Heart right ventricle (tissue), 16 donors: ENCODE measurements around the gene ERI3. TPM values are rescaled to one million over a fixed set of nuclear protein-coding genes. Genes with fewer than 3 reads are reported as not detected.

ENCODE experiments used
- ATAC-seq, 8 donors: fragments of 200-7000 bp; cut with Tn5 transposase; one replicate each; pipeline ENCODE4 v1.9.1; 2020; ENCODE audit warnings: mild to moderate bottlenecking in 8 of 8, moderate library complexity in 8 of 8, moderate number of reproducible peaks in 1 of 8
- DNase-seq, 2 donors: peaks; one replicate each; pipeline ENCODE4 v3.0.0-alpha.2; 2020
- H3K27ac ChIP-seq, 10 donors: fragments of 200-600 bp; sonication (generic) in 2 of 10; one replicate each; pipeline versions ENCODE4 v1.5.0 to v1.8.0; 2020 to 2022; ENCODE audit warnings: mild to moderate bottlenecking in 3 of 10
- H3K27me3 ChIP-seq, 7 donors: fragments of 200-600 bp; one replicate each; pipeline ENCODE4 v1.8.0; 2021 to 2022; ENCODE audit warnings: mild to moderate bottlenecking in 2 of 7
- H3K36me3 ChIP-seq, 9 donors: fragments of 200-600 bp; sonication (generic) in 1 of 9; one replicate each; pipeline versions ENCODE4 v1.5.0 to v1.8.0; 2020 to 2022; ENCODE audit warnings: mild to moderate bottlenecking in 2 of 9
- H3K4me1 ChIP-seq, 9 donors: fragments of 200-600 bp; sonication (generic) in 1 of 9; one replicate each; pipeline versions ENCODE4 v1.5.0 to v1.8.0; 2020 to 2022; ENCODE audit warnings: mild to moderate bottlenecking in 4 of 9
- H3K4me3 ChIP-seq, 10 donors: fragments of 200-600 bp; sonication (generic) in 2 of 10; one replicate each; pipeline versions ENCODE4 v1.5.0 to v1.8.0; 2020 to 2022; ENCODE audit warnings: mild to moderate bottlenecking in 7 of 10, moderate library complexity in 2 of 10
- H3K9me3 ChIP-seq, 11 donors: fragments of 200-600 bp in 10 of 11; sonication (generic) in 2 of 11; one replicate each; pipeline versions ENCODE4 v1.5.0 to v1.8.0; 2013 to 2022; ENCODE audit warnings: mild to moderate bottlenecking in 2 of 11, control low read depth in 1 of 11, moderate library complexity in 1 of 11
- CTCF ChIP-seq, 9 donors: fragments of 200-600 bp; sonication (generic) in 2 of 9; IDR thresholded peaks; one replicate each; pipeline versions ENCODE4 v1.5.0 to v1.8.0; 2021 to 2022; ENCODE audit warnings: antibody characterized with exemption in 9 of 9, mild to moderate bottlenecking in 5 of 9, moderate library complexity in 1 of 9
- WGBS, 2 donors: extraction: QIAGEN DNeasy Blood & Tissue Kit; methylation state at CpG; one replicate each; pipeline ENCODE4 v1.1.7; 2013; ENCODE audit warnings: inconsistent platforms in 1 of 2; 5-methylcytosine and 5-hydroxymethylcytosine counted together
- intact Hi-C, 10 donors: fragments of 100-400 bp; cut with DNase I; formaldehyde crosslinking; loops; one replicate each; pipeline versions ENCODE4 v1.11.1 to v1.14.2; 2022
- polyA plus RNA-seq, 2 donors: library from polyadenylated mRNA; stranded (reverse); fragments of 200-250 nt; gene quantifications; one replicate each; pipeline ENCODE4 v1.2.3, GENCODE V29; 2013
- total RNA-seq, 10 donors: library from RNA; stranded (reverse); fragmentation: NEBNext Ultra II Directional in 3 of 10; extraction: Animal tissue kit (Norgen Biotek cat#: 25700) in 3 of 10; gene quantifications; one replicate each; pipeline versions ENCODE4 v1.2.1 to v1.2.4, GENCODE V29; 2021 to 2023
- donor health status: Arrhythmogenic right ventricular cardiomyopathy.
- donor health status: ischemic (EF 13 %, LVEDD 7.1; RV severe dilation, severe dysfunction).
- donor health status: healthy with polysubstance abuse.
- donor health status: DM: no; HTN: yes; CAD: no.
- donor health status: DM: no; HTN: no; CAD: no.
- donor health status: ischemic (EF 25% LVEDD 6.9; RV normal size, moderate dysfunction).
- donor health status: ischemic (EF 25% LVEDD 5.7; RV mildly dilated, moderate dysfunction).
- donor health status: healthy.
- donor health status: DM: yes; HTN: yes; CAD: no.
- donor health status: Ischemic cardiomyopathy.
- donor health status: ischemic (EF 35%, LVEDD 5.7; RV mildly dilated, moderate dysfunction).
- donor health status: nonischemic (EF 11% LVEDD 7.7; RV severe dilation, severe dysfunction).
- donor health status: DM: yes; HTN: yes; CAD: no.
- donor health status: PGD.
- donor health status: ischemic (EF 29% LVEDD 5.4; RV normal size, mild dysfunction).
- donor health status: nonischemic (EF 23%, LVEDD 6.1; RV moderate dilation, normal function).

Gene ERI3
- total and polyA plus RNA-seq, 12 donors, result 28.1 to 68.4 (median 47.9) TPM

- intact Hi-C loops, result no loop called here
- peaks cover 0 to 21% (median 2%) of the 10 kb centered on the region in 11 donors for H3K9me3 ChIP-seq
- ATAC-seq (no peak), DNase-seq (no peak)
- WGBS, 2 donors, result 63 to 87% methylated on average over 1 of the region's 1 CpG
- H3K36me3 ChIP-seq, result no peaks in the 10 kb centered on the region
- H3K27me3 ChIP-seq, result peaks cover 0 to 14% (median 10%) of the 10 kb centered on the region in 7 donors
- TF ChIP-seq CTCF (IDR thresholded peaks at IDR 0.05), result no peak
- no peak overlapping the region for H3K27ac ChIP-seq
- H3K4me3 ChIP-seq, result no peak overlapping the region
- H3K4me1 ChIP-seq, result no peaks in the 10 kb centered on the region
Observed at GRCh38 chr1:44174630-44175029, 180.4 kb downstream of the ERI3 start.

Other genes starting within 250 kb of the ERI3 start
- gene KLF17, start 236.4 kb downstream of the ERI3 start, total RNA-seq, result under 1 TPM in 1 of 10 donors, not detected in 9; 0.12 TPM
- gene KLF17, start 236.4 kb downstream of the ERI3 start, polyA plus RNA-seq, result under 1 TPM in 1 of 2 donors, not detected in 1; 0.01 TPM
- gene KLF18, start 213.6 kb downstream of the ERI3 start, total RNA-seq, result not detected
- not detected for gene KLF18, start 213.6 kb downstream of the ERI3 start, polyA plus RNA-seq
- 10 to 100 TPM; 24.1 to 33.9 (median 27.6) TPM for gene DMAP1, start 141.8 kb downstream of the ERI3 start, total RNA-seq
- 10 to 100 TPM; 35.2 to 37.3 TPM for gene DMAP1, start 141.8 kb downstream of the ERI3 start, polyA plus RNA-seq
- 10 to 100 TPM; 46.4 to 82.5 (median 58.0) TPM for gene RNF220, start 50.0 kb upstream of the ERI3 start, total RNA-seq
- gene RNF220, start 50.0 kb upstream of the ERI3 start, polyA plus RNA-seq, result 10 to 100 TPM; 41.8 to 71.8 TPM